NCI-H69 (cell line): ENCODE data around the gene PCDHA12.
"Not testable (repeated sequence)": the region's sequence is repeated elsewhere in the genome, so short reads cannot be mapped to it uniquely, and the experiment has no call there.

ENCODE experiments used
- DNase-seq: peaks from one replicate; lab custom pipeline; 2025; lab: John Stamatoyannopoulos, UW

PCDHA12 gene, protein sequence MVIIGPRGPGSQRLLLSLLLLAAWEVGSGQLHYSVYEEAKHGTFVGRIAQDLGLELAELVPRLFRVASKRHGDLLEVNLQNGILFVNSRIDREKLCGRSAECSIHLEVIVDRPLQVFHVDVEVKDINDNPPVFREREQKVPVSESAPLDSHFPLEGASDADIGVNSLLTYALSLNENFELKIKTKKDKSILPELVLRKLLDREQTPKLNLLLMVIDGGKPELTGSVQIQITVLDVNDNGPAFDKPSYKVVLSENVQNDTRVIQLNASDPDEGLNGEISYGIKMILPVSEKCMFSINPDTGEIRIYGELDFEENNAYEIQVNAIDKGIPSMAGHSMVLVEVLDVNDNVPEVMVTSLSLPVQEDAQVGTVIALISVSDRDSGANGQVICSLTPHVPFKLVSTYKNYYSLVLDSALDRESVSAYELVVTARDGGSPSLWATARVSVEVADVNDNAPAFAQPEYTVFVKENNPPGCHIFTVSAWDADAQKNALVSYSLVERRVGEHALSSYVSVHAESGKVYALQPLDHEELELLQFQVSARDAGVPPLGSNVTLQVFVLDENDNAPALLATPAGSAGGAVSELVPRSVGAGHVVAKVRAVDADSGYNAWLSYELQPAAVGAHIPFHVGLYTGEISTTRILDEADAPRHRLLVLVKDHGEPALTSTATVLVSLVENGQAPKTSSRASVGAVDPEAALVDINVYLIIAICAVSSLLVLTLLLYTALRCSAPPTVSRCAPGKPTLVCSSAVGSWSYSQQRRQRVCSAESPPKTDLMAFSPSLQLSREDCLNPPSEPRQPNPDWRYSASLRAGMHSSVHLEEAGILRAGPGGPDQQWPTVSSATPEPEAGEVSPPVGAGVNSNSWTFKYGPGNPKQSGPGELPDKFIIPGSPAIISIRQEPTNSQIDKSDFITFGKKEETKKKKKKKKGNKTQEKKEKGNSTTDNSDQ

DNA sequence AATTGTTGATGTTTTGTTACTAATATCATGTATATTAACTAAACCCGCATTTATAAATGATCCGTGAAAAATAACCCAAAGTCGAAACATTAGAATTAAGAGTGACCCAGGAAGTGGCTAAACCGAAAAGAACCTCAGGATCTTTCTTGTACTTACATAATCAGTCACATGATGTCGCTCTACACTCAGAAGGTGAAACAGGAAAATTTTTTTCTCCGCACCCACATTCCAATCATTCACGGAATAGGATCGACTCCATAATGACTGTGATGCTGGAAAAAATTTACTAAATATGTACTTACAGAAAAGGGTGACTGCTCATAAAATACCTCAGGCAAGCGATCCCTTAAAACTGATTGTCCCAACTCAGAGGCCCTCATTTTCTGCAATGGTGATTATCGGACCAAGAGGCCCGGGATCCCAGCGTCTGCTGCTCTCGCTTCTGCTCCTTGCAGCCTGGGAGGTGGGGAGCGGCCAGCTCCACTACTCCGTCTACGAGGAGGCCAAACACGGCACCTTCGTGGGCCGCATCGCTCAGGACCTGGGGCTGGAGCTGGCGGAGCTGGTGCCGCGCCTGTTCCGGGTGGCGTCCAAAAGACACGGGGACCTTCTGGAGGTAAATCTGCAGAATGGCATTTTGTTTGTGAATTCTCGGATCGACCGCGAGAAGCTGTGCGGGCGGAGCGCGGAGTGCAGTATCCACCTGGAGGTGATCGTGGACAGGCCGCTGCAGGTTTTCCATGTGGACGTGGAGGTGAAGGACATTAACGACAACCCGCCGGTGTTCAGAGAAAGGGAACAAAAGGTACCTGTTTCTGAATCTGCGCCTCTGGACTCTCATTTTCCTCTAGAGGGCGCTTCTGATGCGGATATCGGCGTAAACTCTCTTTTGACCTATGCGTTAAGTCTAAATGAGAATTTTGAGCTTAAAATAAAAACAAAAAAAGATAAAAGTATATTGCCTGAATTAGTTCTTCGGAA is at the start of gene PCDHA12:
PCDHA12 (plus strand) TSS at position 224 of the 981 bp plus-strand sequence; CDS start at position 389, 165 bp downstream.
- peak; percentile 8 for DNase-seq

DNA sequence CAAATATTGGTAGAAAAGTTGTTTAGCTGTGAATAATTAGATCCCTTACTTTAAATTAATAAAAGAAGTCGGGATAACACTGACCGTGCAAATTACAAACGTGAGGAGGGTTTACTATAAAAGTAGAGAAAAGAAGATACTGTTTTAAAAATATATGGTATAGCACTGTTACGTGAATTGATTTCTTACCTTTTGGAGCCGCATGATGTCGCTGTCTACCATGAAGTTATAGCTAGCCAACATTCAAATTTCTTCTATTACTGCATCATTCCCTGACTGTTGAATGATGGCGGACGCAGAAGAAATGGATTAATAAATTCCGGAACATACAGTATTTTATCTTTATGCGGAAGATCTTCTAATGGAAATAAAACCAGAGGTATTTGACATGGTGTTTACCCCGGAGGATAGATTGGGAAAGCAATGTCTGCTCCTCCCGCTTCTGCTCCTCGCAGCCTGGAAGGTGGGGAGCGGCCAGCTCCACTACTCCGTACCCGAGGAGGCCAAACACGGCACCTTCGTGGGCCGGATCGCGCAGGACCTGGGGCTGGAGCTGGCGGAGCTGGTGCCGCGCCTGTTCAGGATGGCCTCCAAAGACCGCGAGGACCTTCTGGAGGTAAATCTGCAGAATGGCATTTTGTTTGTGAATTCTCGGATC is 47.3 kb upstream of the PCDHA12 start, which contains the start of gene PCDHA6:
PCDHA6 (plus strand) TSS at position 257 of the 658 bp plus-strand sequence; CDS start at position 389, 132 bp downstream.
- peak; percentile 71 for DNase-seq

DNA sequence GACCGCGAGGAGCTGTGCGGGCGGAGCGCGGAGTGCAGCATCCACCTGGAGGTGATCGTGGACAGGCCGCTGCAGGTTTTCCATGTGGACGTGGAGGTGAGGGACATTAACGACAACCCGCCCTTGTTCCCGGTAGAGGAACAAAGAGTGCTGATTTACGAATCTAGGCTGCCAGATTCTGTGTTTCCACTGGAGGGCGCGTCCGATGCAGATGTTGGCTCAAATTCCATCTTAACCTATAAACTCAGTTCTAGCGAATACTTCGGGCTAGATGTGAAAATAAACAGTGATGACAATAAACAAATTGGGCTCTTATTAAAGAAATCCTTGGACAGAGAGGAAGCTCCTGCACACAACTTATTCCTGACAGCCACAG is 46.8 kb upstream of the PCDHA12 start:
- DNase-seq: peak; percentile 75

DNA sequence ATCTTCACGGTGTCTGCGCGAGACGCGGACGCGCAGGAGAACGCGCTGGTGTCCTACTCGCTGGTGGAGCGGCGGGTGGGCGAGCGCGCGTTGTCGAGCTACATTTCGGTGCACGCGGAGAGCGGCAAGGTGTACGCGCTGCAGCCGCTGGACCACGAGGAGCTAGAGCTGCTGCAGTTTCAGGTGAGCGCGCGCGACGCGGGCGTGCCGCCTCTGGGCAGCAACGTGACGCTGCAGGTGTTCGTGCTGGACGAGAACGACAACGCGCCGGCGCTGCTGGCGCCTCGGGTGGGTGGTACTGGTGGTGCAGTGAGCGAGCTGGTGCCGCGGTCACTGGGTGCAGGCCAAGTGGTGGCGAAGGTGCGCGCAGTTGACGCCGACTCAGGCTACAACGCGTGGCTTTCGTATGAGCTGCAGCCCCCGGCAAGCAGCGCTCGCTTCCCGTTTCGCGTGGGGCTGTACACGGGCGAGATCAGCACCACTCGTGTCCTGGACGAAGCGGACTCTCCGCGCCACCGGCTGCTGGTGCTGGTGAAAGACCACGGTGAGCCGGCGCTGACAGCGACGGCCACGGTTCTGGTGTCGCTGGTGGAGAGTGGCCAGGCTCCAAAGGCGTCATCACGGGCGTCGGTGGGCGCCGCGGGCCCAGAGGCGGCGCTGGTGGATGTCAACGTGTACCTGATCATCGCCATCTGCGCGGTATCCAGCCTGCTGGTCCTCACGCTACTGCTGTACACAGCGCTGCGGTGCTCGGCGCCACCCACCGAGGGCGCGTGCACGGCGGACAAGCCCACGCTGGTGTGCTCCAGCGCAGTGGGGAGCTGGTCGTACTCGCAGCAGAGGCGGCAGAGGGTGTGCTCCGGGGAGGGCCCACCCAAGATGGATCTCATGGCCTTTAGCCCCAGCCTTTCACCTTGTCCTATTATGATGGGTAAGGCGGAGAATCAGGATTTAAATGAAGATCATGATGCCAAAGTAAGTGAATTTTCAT is 45.3 kb upstream of the PCDHA12 start:
- DNase-seq: not testable (repeated sequence)

DNA sequence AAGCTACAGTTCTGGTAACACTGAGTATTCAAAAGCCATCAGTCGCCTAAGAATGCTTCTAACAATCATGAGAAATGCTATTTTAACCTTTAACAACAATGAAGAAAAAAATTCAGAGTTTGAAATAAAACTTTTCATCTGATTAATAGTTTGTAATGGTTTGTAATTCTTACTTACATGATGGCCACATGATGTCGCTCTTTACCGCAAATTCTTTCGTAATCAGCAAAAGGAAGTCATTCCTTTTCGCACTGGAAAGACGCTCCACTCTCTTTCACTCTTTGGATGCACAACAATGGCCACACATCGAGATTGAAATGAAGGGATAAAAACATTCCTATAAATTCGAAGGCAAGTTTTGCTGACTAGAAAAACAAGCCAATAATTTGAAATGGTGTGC is 41.1 kb upstream of the PCDHA12 start, which contains the start of gene PCDHA7:
PCDHA7 (plus strand) TSS at position 277 of the 400 bp plus-strand sequence; CDS start at position 392, 115 bp downstream.
- DNase-seq: no peak

DNA sequence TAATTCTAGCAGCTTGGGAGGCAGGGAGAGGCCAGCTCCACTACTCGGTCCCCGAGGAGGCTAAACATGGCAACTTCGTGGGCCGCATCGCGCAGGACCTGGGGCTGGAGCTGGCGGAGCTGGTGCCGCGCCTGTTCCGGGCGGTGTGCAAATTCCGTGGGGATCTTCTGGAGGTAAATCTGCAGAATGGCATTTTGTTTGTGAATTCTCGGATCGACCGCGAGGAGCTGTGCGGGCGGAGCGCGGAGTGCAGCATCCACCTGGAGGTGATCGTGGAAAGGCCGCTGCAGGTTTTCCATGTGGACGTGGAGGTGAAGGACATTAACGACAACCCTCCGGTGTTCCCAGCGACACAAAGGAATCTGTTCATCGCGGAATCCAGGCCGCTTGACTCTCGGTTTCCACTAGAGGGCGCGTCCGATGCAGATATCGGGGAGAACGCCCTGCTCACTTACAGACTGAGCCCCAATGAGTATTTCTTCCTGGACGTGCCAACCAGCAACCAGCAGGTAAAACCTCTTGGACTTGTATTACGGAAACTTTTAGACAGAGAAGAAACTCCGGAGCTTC is 40.6 kb upstream of the PCDHA12 start:
- not testable (repeated sequence) for DNase-seq

DNA sequence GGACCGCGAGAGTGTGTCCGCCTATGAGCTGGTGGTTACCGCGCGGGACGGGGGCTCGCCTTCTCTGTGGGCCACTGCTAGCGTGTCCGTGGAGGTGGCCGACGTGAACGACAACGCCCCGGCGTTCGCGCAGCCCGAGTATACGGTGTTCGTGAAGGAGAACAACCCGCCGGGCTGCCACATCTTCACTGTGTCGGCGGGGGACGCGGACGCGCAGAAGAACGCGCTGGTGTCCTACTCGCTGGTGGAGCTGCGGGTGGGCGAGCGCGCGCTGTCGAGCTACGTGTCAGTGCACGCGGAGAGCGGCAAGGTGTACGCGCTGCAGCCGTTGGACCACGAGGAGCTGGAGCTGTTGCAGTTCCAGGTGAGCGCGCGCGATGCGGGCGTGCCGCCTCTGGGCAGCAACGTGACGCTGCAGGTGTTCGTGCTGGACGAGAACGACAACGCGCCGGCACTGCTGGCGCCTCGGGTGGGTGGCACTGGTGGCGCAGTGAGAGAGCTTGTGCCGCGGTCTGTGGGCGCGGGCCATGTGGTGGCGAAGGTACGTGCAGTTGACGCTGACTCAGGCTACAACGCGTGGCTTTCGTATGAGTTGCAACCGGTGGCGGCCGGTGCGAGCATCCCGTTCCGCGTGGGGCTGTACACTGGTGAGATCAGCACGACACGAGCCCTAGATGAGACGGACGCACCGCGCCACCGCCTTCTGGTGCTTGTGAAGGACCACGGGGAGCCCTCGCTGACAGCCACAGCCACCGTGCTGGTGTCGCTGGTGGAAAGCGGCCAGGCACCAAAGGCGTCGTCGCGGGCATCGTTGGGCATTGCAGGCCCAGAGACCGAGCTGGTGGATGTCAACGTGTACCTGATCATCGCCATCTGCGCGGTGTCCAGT is 39.2 kb upstream of the PCDHA12 start:
- no peak for DNase-seq

DNA sequence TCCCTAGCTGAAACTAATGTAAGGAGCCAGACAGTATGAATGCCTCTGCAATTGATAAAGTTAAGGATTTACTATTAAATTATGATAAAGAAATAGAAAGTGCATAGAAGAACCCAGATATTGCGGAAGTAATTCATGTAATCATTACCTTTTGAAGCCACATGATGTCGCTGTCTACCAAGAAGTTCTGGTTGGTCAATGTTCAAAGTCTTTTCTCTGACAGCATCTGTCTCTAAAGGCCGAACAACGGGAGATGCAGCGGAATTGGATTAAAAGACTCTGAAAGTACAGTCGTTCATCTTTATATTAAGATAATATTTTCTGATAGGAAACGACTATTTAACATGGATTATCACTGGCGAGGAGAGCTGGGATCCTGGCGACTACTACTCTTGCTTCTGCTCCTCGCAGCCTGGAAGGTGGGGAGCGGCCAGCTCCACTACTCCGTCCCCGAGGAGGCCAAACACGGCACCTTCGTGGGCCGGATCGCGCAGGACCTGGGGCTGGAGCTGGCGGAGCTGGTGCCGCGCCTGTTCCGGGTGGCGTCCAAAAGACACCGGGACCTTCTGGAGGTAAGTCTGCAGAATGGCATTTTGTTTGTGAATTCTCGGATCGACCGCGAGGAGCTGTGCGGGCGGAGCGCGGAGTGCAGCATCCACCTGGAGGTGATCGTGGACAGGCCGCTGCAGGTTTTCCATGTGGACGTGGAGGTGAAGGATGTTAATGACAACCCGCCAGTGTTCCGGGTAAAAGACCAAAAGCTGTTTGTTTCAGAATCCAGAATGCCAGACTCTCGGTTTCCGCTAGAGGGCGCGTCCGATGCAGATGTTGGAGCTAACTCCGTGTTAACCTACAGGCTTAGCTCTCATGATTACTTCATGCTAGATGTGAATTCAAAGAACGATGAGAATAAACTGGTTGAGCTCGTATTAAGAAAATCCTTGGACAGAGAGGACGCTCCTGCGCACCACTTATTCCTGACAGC is 33.8 kb upstream of the PCDHA12 start, which contains the start of gene PCDHA8:
PCDHA8 (plus strand) TSS at position 210 of the 985 bp plus-strand sequence; CDS start at position 345, 135 bp downstream.
- DNase-seq: peak; percentile 20

DNA sequence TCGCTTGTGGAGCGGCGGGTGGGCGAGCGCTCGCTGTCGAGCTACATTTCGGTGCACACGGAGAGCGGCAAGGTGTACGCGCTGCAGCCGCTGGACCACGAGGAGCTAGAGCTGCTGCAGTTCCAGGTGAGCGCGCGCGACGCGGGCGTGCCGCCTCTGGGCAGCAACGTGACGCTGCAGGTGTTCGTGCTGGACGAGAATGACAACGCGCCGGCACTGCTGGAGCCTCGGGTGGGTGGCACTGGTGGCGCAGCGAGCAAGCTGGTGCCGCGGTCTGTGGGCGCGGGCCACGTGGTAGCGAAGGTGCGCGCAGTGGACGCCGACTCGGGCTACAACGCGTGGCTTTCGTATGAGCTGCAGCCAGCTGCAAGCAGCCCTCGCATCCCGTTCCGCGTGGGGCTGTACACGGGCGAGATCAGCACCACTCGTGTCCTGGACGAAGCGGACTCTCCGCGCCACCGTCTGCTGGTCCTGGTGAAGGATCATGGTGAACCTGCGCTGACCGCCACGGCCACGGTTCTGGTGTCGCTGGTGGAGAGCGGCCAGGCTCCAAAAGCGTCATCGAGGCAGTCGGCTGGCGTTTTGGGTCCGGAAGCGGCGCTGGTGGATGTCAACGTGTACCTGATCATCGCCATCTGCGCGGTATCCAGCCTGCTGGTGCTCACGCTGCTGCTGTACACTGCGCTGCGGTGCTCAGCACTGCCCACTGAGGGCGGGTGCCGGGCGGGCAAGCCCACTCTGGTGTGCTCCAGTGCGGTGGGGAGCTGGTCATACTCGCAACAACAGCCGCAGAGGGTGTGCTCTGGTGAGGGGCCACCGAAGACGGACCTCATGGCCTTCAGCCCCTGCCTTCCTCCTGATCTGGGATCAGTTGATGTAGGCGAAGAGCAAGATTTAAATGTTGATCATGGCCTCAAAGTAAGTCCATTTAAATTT is 32.0 kb upstream of the PCDHA12 start:
- no peak for DNase-seq

DNA sequence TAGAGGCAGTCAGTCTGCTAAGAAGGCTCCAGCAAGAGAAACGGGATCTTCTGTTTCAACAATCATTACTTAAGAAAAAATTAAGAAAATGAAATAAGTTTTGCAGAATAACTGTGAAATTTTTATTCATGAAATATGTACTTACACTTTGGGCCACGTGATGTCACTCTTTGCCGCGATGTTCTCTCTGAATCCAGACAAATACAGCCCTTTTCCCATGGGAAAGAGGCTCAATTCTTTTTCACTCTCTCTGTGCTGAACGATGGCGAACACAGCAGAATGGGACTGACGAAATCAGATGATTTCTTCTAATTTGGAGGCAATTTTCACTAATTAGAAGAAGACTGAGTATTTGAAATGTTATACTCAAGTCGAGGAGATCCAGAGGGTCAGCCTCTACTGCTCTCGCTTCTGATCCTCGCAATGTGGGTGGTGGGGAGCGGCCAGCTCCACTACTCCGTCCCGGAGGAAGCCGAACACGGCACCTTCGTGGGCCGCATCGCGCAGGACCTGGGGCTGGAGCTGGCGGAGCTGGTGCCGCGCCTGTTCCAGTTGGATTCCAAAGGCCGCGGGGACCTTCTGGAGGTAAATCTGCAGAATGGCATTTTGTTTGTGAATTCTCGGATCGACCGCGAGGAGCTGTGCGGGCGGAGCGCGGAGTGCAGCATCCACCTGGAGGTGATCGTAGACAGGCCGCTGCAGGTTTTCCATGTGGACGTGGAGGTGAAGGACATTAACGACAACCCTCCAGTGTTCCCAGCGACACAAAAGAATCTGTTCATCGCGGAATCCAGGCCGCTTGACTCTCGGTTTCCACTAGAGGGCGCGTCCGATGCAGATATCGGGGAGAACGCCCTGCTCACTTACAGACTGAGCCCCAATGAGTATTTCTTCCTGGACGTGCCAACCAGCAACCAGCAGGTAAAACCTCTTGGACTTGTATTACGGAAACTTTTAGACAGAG is 26.7 kb upstream of the PCDHA12 start, which contains the start of gene PCDHA9:
PCDHA9 (plus strand) TSS at position 244 of the 964 bp plus-strand sequence; CDS start at position 358, 114 bp downstream.
- not testable (repeated sequence) for DNase-seq

DNA sequence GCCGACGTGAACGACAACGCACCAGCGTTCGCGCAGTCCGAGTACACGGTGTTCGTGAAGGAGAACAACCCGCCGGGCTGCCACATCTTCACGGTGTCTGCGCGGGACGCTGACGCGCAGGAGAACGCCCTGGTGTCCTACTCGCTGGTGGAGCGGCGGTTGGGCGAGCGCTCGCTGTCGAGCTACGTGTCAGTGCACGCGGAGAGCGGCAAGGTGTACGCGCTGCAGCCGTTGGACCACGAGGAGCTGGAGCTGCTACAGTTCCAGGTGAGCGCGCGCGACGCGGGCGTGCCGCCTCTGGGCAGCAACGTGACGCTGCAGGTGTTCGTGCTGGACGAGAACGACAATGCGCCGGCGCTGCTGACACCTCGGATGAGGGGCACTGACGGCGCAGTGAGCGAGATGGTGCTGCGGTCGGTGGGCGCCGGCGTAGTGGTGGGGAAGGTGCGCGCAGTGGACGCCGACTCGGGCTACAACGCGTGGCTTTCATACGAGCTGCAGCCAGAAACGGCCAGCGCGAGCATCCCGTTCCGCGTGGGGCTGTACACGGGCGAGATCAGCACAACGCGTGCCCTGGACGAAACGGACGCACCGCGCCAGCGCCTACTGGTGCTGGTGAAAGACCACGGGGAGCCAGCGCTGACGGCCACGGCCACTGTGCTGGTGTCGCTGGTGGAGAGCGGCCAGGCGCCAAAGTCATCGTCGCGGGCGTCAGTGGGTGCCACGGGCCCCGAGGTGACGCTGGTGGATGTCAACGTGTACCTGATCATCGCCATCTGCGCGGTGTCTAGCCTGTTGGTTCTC is 25.1 kb upstream of the PCDHA12 start:
- DNase-seq: not testable (repeated sequence)

DNA sequence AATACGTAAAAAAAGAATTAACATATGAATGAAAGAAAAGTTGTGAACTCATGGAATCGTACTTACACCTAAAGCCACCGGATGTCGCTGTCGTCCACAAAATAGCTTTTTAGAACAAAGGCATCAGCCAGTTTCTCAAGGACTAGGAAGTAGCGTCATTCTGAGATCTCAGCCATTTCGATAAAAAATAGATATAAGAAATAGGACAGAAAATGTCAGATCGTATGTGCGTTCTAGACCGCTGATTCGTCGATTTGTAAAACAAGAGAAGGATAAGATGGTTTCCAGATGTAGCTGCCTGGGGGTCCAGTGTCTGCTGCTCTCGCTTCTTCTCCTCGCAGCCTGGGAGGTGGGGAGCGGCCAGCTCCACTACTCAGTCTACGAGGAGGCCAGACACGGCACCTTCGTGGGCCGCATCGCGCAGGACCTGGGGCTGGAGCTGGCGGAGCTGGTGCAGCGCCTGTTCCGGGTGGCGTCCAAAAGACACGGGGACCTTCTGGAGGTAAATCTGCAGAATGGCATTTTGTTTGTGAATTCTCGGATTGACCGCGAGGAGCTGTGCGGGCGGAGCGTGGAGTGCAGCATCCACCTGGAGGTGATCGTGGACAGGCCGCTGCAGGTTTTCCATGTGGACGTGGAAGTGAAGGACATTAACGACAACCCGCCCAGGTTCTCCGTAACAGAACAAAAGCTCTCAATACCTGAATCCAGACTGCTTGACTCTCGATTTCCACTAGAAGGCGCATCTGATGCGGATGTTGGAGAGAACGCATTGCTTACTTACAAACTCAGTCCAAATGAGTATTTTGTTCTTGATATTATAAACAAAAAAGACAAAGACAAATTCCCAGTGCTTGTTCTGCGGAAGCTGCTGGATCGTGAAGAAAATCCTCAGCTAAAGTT is 19.1 kb upstream of the PCDHA12 start, which contains the start of gene PCDHA10:
PCDHA10 (plus strand) TSS at position 126 of the 903 bp plus-strand sequence; CDS start at position 278, 152 bp downstream.
- peak; percentile 58 for DNase-seq
